D721Med (cell line): ENCODE measurements around the gene ACTRT2.

ENCODE experiments used
- DNase-seq: peaks from one replicate; pipeline ENCODE4 v3.0.0; 2011; ENCODE audit warnings: low spot score; ENCODE audit not compliant: insufficient read length
- FAIRE-seq: peaks from 2 replicates; lab custom pipeline; 2011; peaks lifted over from hg19 to GRCh38; lab: Jason Lieb, UNC
- TF ChIP-seq, protein P1 (sequence below): IDR thresholded peaks from 2 replicates; pipeline ENCODE4 v1.5.1; 2012; ENCODE audit warnings: mild to moderate bottlenecking, control low read depth; ENCODE audit not compliant: insufficient read depth; ENCODE audit errors: missing control alignments

The ACTRT2 gene

DNA sequence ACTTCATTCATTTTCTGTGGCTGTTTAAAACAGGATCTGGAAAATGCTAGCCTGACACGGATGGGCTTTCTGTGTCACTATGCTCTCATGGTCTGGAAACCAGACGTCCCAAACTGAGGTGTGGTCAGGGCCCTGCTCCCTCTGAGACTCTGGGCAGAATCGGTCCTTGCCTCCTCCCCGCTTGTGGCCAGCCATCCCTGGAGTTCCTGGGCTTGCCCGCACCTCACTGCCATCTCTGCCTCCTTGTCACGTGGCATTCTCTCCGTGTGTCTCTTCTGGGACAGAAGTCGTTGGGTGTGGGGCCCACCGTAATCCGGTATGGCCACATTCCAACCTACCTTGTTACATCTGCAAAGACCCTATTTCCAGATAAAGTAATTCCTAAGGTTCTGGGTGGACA, 10.1 kb upstream of the ACTRT2 start:
- TF ChIP-seq, protein P1, sequence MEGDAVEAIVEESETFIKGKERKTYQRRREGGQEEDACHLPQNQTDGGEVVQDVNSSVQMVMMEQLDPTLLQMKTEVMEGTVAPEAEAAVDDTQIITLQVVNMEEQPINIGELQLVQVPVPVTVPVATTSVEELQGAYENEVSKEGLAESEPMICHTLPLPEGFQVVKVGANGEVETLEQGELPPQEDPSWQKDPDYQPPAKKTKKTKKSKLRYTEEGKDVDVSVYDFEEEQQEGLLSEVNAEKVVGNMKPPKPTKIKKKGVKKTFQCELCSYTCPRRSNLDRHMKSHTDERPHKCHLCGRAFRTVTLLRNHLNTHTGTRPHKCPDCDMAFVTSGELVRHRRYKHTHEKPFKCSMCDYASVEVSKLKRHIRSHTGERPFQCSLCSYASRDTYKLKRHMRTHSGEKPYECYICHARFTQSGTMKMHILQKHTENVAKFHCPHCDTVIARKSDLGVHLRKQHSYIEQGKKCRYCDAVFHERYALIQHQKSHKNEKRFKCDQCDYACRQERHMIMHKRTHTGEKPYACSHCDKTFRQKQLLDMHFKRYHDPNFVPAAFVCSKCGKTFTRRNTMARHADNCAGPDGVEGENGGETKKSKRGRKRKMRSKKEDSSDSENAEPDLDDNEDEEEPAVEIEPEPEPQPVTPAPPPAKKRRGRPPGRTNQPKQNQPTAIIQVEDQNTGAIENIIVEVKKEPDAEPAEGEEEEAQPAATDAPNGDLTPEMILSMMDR, result no peak
- FAIRE-seq (no peak), DNase-seq (no peak)

DNA sequence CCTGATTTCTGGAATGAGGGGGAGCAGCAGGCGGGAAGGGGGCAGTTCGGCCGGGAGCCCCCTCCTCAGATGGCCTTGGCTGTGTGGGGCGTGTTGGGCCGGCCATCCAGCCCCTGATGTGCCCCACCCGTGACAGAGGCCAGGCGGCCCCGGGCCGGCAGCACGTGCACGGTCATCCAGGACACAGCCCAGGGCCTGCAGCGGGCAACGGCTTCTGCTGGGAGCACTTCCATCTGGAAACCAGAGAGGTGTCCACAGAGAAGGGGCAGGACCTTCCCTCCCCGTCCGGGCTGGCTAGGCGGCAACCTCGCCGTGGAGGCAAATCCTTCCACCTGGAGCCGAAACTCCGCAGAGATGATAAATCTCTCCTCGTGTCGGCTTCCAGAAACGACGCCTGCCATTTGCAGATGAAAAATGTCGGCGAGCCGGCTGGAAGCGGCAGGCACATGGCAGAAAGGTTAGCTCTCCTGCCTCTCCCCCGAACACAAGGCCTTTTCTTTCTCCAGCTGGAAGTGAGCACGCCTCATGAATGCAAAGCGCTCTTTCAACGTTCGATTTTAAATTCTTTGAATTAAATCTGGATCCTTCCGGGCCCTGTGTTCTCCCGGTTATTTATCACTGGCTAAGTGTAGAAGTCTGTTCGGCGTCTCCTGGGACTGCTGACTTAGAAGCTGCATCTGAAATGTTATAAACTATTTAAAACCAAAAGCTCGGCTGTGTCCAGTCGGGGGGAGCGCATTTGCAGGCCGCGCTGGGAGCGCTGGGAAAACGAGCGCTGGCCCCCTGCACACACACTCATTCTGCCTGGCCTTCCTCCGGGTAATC, 9.4 kb upstream of the ACTRT2 start:
- FAIRE-seq (no peak), DNase-seq (no peak)
- TF ChIP-seq, protein P1, result no peak

DNA sequence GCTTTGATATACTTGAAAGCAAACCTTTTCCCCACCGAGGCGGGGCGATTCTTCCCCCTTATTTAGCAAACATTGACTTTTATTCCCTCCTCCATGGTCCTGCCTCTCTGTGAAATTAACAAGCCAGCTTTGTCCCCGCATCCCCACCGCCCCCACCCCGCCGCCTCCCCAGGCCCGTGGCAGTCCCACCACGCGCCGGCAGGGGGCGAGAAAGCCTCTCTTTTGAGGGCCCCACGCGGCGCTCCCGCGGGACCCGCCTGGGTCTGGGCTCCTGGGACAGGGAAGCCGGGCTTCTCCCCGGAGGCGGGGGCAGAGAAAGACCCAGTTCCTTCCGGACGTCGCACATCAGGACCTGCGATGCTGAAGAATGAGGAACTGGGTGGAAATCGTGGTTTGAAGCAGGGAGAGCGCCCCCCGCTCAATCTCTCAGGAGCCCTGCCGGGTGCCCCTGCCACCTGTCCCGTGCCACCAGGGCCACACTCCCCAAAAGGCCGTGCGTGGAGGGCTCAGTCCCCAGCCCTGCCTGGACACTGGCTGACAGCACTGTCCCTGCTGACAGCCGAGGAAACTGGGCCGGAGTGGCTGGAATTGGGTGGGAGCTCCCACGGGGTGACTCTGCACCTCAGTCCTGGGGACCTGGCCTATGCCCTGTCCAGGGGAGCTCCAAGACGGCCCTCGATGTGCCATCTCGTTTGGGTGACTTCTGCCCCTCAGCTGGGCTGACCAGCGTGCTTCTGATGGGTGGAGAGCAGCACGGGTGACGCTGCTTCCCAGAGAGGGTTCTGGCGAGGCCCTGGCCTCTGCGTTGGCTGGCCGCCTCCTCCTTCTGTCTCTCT, 8.6 kb upstream of the ACTRT2 start:
- TF ChIP-seq, protein P1, result peak; percentile 40
- FAIRE-seq, result no peak
- DNase-seq, result no peak

DNA sequence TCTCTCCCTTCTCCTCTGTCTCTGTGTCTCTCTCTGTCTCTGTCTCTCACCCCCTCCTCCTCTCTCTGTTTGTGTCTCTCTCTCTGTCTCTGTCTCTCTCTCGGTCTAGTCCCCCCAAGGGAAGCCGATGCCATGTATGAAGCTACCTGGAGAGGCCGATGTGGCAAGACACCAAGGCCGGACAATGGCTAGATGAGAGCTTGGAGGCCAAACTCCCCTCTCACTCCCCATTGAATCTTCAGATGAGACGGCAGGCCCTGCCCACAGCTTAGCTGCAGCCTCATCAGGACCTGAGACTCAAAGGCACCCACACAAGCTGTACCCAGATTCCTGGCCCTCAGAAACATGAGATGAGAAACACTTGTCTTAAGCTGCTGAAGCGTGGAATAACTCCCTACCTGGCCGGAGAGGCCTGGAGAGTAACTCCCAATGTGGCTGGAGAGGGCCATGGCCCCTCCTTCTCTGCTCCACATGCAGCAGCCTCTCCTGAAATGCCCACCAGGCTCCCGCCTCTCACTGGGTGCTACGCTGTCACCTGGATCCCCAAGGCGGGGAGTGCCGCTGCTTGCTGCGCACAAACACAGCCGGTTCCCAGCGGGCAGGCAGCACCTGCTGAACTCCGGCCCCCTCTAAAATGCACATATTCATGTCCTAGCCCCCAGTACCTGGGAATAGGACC, 7.8 kb upstream of the ACTRT2 start:
- FAIRE-seq (no peak), DNase-seq (no peak)
- TF ChIP-seq, protein P1, result no peak

DNA sequence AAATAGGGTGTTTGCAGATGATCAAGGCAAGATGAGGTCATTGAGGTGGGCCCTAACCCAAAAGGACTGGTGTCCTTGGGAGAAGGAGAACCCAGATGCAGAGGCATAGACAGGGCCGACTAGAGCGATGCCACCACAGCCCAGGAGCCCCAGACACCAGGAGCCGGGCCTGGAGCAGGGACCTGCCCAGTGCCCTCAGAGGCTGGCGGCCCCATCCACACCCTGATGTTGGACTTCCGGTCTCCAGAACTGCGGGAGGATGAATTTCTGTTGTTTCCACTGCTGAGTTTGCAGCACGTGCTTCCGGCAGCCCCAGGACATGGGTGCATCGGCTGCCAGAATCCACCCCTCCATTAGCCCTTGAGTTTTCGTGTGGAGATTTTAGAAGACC, 7.2 kb upstream of the ACTRT2 start:
- FAIRE-seq (no peak), DNase-seq (no peak)
- TF ChIP-seq, protein P1, result no peak

DNA sequence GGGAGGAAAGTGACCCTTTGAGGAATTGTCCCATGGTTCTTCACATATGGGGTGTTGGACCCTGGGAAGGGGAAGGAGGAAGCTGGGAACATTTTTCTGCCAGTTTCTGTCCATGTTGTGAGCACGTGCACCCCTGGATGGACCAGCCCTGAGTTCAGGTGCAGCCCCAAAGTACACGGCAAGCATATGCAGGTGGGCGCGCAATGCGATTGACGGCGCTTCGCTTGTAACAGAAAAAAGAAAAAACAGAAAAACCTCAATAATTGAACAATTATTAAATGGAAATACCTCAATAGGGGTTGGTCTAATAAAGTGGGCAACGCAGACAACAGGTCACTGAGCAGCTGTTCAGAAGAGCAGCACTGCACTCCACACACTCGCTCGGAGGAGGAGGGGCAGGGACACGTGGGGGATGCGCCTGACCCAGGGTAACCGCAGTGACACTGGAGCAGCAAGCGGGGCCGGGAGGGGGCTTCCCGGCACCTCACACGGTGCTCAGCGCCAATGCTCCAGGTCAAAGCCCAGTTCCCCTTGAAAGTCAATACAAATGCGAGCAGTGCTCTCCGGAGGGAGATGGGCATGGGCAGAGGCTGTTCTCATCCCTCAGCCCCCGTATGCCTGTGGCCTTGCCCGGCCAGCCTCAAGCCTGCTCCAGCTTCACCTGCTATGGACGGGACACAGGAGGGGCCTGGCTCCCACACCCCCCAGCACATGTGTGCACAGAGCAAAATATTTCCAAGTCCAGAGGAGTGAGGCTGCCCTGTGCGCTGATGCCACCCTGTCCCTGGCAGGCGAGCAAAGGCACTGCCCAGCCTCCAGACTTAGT, 6.6 kb upstream of the ACTRT2 start:
- no peak for DNase-seq
- TF ChIP-seq, protein P1, result no peak
- no peak for FAIRE-seq
